ENCODE measurements around the gene WFDC6. TPM values are rescaled to one million over a fixed set of nuclear protein-coding genes. Genes with fewer than 3 reads are reported as not detected.
A peak's percentile ranks its signal among the peaks of the same experiment; 100 is the strongest.
"Not testable (repeated sequence)": the region's sequence is repeated elsewhere in the genome, so short reads cannot be mapped to it uniquely, and the experiment has no call there.

WFDC6 gene
- not detected in 2 replicates for total RNA-seq

DNA sequence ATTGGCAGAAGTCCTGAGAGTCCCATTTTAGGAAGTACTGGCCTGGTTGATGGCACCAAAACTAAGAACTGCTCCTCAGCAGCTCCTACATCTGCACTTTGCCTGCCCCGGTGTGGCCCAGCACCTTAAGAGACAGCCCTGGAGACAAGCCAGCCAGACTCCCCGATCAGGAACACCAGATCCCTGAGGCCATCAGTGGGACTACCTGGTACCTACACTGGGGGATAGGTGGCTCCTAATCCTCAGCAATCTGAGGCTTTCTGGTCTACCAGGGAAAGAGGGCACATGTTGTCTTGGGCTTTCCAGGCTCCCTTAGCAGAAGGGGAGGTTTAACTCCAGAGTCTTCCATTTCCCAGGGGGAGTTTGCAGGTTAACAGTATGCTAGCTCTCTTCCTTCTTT, at the start of gene WFDC6:
TSS of gene WFDC6 (minus strand) at position 101 of the 400 bp plus-strand sequence. CDS start at position 26, 75 bp downstream.
- DNase-seq = no peak

DNA sequence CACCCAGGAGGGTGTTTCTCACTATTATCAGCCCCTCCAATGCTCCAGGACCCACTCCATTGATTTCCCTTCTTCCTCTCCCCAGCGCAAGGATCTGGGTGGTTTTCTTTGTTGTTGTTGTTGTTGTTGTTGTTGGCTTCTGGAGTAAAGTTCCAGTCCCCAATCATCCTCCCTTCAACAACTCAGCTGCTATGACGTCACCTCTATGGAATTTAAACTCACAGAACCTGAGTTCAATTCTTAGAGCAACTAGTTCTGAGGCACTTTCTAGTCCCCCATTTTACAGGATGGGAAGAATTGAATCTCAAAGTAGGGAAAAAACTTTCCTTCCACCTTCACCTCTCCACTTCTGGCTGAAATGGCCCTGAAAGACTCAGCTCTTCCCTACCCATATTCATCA, 49.5 kb upstream of the WFDC6 start:
- no peak for DNase-seq

DNA sequence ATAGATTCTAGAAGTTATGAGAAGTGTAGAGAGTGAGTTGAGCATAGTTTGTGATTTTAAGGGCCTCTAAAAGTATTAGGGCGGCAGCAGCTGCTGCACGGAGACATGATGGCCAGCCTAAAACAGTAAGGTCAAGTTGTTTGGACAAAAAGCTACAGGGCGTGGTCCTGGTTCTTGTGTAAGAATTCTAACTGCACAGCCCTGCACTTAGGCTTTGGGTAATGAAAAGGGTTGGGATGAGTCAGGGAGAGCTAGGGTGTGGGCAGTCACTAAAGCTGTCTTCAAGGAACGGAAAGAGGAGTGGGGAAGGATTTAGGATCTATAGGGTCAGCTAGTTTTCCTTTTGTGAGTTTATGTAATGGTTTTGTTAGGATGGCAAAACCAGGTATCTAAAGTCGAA, 46.7 kb upstream of the WFDC6 start:
- DNase-seq = not testable (repeated sequence)

DNA sequence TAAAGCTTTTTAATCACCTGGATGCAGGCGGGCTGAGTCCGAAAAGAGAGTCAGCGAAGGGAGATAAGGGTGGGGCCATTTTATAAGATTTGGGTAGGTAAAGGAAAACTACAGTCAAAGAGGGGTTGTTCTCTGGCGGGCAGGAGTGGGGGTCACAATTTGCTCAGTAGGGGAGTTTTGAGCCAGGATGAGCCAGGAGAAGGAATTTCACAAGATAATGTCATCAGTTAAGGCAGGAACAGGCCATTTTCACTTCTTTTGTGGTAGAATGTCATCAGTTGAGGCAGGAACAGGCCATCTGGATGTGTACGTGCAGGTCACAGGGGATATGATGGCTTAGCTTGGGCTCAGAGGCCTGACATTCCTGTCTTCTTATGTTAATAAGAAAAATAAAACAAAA, 45.0 kb upstream of the WFDC6 start:
- not testable (repeated sequence) for DNase-seq

DNA sequence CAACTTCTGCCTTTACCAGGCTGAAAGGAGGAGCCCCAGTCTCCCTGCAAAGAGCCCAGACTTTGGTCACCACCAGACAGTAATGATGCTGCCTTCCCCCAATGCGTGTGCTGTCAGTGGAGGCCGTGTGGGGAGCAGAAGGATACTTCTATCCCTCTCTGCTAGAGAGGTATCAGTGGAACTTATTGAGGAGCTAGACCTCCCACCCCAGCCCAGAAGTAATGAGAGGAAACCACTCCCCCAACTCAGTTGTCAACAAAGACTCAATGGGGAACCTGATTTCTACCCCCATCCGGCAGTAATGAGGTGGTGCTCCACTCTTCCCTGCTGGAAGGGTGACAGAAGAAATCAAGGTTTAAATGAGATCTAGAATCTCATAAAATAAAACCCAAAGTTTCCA, 44.2 kb upstream of the WFDC6 start:
- no peak for DNase-seq

DNA sequence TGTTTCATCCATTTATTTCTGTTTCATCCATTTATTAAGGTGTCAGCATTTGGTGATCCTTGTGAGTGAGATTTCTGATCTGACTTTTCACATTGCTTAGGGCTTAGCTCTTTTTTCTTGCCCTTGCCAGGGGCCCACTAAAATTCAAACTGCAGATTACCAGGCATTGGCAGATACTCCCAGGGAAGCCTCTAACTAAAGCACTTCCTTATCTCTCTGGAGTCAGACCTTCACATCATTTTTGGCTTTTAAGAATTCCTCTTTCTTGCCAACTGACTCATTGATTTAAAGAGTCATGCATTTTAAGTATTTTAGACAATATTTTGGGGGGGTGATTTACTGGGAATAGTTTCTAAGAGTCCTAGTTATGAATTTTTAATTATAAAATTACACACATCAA, 42.4 kb upstream of the WFDC6 start:
- no peak for DNase-seq

DNA sequence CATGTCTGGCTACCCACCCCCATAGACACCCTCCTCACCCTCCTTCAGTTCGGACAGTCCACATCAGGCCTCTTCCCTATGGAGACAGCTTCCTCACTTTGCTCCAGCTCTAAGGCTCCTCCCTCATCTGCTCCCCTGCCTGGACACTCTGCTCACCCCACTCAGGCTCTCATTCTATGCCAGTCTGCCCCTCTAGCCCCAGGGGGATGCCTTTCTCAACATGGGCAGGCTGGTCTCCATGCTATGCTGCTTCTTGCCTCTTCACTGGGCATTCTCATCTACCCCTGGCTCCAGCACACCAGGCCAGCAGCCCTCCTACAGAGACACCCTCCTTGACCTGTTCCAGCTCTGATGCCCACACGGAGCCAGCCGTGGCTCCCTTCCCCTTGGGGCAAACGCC, 39.9 kb upstream of the WFDC6 start, which contains the start of gene WFDC8:
TSS of gene WFDC8 (minus strand) at position 101 of the 400 bp plus-strand sequence. CDS start at position 64, 37 bp downstream.
- DNase-seq = no peak

DNA sequence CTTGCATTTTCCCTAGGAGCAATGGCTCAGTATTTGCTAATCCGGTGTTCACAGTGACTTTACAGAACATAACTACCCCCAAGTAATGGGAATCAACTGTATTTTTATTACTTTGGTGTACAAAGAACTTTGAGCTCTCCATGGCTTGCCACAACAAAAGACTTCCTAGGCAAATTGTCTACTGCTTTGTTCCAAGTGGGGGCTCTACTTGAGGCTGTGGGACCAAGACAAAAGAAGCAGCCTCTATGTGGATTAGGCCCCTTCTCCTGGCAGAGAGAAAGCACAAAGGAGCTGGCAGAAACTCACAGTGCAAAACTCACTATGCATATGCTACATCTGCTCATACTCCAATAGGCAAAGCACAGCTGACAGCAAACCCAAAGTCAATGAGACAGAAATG, 38.9 kb upstream of the WFDC6 start:
- DNase-seq = no peak

DNA sequence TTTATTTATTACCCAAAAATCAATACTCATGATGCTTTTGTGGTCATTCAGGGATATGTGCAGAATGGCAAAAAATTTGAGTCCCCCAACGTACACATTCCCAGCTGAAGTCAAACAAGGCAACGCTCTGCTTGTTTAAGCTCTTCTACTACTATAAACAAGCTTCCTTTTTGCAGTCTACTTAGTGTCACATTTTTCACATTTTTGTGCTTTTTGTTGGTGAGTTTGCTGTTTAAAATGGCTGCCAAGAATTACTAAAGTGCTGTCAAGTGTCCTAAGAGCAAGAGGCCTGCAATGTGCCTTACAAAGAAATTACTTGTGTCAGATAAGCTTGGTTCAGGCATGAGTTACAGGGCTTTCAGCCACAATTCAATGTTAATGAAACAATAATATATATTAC, 37.7 kb upstream of the WFDC6 start:
- DNase-seq = no peak

DNA sequence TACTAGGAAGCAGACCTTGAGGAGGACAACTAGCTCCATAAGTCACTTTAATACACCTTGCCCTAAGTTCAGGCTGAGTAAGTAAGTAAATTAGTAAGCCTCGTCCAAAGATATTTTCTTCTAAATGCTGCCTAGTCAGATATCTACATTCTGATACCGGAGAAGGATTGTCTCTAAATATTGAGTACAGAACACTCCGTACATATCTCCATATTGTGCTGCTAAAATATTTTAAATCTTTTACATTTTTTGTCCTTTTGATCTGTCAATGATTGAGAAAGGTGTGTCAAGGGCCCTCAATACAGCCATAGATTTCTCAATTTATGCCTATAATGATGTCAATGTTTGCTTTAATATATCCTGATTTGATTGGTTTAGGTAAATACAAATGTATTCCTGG, 36.6 kb upstream of the WFDC6 start:
- DNase-seq = no peak

DNA sequence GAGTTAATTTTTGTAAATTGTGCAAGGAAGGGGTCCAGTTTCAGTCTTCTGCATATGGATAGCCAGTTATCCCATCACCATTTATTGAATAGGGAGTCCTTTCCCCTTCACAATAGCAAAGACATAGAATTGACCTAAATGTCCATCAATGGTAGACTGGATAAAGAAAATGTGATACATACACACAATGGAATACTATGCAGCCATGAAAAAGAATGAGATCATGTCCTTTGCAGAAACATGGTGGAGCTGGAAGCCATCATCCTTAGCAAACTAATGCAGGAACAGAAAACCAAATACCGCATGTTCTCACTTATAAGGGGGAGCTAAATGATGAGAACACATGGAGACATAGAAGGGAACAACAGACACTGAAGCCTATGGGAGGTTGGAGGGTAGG, 30.4 kb upstream of the WFDC6 start:
- DNase-seq = not testable (repeated sequence)

DNA sequence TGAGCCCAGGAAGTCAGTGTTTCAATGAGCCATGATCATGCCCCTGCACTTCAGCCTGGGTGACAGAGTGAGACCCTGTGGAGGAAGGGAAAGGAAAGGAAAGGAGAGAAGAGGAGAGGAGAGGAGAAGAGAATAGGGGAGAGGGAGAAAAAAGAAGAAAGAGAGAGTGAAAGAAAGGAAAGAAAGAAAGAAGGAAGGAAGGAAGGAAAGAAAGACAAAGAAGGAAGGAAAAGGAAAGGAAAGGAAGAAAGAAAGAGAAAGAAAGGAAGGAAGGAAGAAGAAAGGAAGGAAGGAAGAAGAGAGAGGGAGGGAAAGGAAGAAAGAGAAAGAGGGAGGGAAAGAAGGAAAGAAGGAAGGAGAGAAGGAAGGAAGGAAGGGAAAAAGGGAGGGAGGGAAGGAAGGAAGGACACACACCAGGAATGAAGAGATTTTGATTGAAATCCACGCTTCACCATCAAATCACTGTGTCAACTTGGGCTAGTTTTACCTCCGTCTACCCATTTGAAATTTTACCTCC, 25.5 kb upstream of the WFDC6 start:
- no peak for DNase-seq

DNA sequence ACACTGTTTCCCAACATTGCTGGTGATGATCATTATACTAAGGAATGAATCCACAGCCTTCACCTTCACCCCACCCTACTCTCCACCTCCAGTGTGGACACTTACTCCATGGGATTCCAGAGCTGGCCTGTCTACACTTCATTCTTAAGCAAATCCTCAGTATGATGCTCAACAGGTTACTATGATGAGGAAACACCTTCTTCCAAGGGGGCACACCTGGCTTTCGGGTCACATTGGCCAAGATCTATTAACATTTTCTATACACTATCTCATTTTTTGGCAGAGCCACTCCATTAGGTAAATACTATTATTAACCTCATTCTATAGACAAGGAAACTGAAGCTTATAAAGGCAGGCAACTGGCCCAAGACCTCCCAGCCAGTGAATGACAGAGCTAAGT, 15.9 kb upstream of the WFDC6 start:
- no peak for DNase-seq

DNA sequence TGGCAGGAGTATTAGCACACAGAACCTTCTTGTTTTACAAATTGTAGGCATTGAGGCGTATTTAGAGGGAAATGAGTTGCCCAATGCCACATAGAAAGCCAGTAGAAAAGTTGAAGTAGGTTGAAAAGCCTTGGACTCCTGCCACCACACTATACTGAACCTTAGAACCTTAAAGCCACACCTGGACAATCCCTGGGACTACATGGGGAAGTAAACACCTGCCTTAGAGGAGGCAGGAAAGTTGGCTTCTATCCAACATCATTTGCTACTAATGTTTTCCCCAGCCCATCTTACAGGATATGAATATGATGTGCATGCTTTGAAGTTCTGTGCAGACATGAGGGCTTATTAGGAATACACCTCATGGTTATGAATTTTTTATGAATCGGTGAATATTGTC, 13.2 kb upstream of the WFDC6 start:
- no peak for DNase-seq

DNA sequence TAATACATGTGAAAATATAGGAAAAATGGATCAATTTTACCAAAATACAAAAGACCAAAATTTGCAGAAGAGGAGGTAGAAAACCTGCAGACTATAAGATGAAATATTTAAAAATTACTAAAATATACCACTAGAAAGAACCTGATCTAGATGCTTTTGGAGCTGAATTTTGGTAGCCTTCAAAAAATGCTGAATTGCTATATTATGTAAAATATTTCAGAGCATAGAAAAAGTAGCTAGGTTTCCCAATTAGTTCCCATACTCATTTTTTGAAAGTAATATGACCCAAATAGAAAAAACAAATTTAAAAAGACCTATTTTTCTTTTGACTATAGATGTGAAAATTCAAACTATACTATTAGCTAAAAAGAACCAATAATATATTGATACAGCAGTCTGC, 11.5 kb upstream of the WFDC6 start:
- no peak for DNase-seq

DNA sequence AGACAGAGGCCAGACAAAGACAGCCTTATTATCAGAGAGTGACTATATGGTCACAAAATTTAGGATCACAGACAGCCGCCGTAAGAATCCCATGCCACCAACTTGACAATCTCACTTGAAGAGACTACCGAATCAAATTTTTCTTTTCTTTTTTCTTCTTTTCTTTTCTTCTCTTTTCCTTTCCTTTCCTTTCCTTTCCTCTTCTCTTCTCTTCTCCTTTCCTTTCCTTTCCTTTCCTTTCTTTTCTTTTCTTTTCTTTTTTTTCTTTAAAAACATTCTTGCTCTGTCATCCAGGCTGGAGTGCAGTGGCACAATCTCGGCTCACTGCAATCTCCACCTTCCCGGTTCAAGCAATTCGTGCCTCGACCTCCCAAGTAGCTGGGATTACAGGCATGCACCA, 9.1 kb upstream of the WFDC6 start:
- no peak for DNase-seq

DNA sequence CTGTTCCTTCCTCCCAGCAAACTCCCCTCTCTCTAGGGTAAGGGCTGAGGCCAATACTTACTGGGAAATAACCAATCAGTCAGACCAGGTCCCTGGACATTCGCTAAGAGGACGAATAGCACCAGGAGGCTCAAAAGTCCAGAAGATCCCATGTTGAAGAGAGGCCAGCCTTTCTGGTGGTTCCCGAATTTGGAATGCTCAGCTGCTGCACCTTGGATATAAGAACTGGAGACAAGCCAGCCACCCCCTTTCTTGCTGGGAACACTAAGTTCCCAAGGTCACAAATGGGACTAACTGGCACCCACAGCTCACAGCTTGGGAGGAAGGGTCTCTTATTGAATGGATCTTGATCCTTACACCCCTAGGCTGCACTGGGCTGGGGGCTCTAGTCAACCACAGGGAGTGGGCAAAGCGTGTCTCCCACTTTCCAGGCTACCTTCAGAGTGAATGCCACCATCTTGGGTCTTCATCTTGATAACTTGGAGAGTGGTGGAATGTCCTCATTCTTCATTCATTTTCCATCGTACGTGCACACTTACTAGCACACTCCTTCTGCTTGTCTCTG, 8.0 kb upstream of the WFDC6 start, which contains the start of gene EPPIN:
TSS of gene EPPIN (minus strand) at position 196 of the 565 bp plus-strand sequence. CDS start at position 152, 44 bp downstream.
- no peak for DNase-seq

DNA sequence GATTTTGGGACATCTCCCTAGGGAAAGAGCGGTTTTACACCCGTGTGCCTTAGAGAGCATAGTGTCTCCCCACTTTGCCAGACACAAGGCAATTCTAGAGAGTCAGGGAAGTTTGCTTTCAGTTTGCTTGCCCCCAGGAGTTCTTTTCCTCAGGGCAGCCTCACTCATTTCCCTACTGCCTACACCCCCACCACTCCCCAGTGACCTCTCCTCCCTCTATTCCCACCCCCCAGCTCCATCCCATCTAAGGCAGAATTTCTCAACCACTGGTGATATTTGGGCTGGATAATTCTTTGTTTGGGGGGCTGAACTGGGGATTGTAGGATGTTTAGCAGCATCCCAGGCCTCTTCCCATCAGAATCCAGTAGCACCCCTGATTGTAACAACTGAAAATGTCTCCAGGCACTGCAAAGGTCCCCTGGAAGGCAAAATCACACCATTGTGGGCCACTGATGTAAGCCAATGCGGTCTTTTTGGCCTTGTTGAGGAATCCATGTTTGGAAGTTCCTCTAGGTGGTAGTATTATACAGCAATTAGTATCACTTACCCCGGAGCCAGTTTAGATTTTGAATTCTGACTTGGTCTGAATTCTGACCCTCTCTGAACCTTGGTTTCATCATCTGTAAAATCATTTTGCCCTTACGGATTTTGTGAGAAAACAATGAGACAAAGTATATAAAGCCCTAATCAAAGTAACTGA, 6.6 kb upstream of the WFDC6 start:
- DNase-seq = peak; percentile 7

DNA sequence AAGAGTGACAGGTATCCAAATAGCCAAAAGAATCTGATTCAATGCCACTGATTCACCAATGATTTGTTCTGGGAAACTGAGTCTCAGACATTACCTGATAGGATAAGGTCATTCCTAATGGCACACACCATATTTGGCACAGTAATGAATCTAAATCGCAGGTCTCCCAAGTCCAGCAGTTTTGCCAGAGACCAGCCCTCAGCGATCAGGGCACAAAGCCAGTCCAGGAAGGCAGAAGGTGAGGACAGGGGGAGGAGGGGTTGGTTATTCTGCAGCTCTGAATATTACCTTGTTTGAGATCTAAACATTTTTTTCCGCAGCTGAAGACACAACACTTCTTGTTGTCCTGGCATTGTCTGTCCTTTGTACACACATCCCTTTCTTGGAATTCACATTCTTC, 6.1 kb upstream of the WFDC6 start:
- DNase-seq = no peak

DNA sequence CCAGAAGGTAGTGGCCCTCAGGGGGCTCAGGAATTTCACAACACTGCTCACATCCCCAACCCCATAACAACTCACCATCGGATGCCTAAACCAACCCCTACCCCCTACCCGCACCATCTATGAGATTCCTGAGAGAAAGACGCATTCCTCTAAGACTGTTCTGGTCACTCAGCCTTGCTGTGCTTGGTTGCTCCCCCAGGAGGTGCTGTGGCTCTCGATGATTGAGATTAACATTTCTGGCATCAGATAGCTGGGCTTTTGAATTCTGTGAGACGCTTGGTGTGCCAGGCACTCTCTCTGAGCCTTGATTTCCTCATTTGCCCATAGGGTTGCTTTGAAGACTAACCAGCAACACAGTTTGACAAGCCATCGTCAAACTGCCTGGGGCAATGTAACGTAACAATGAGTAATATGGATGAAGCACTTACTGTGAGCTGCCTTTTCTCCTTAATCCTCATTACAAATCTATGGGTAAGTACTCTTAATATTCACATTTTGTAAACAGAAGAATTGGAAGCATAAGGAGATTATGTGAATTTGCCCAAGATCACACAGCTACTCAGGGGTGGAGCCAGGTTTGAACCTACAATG, 978 bp downstream of the WFDC6 start:
- no peak for DNase-seq

DNA sequence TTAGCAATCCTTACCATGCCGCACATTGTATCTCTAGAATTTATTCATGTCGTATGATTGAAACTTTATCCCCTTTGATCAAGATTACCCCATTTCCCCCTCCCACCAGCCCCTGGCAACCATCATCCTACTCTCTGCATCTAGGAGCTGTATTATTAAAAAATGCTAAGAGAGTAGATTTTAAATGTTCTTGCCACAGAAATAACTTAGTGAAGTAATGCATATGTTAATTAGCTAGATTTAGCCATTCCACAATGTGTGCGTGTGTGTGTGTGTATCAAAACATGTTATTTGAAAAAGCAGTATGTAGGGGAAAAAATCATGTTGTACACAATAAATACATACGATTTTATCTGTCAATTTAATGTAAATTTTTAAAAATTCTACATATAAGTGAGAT, 12.0 kb downstream of the WFDC6 start:
- no peak for DNase-seq

DNA sequence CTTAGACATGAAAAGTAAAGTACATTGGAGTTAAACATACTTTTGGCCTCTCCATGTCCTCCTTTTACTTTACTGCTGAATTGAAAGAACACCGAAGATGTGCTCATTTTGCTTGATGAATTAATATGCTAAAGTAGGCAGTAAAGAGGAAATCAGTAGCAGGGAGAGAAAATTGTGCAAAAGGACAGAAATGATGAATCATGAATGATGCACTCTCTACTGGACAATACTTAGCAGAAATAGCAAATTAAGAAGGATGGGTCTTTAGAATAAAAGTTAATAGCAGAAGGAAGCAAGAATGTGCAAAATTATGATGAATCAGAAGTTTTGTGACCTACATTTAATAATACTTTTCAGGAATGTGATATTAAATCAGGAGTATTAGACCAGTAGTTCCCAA, 15.5 kb downstream of the WFDC6 start:
- no peak for DNase-seq

DNA sequence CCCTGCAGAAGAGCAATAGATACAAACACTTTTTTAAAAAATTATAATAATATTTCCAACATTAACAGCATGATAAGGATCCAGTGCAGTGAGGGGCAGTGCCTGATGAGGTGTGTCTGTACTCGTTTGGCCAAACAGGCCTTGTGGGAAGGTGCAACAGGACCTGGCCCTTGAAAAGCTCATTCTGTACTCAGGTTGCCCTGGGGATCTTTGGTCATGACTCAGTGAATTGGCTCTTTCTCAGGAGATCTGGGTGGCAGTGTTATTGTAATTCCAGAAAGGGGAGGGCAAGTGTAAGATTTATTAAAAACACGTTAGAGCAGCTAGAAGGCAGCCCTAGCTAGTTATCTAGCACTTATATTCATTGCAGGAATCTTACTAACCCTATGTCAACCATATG, 21.0 kb downstream of the WFDC6 start:
- no peak for DNase-seq

Data from dermis blood vessel endothelial cell (primary cell).